Skin epidermis (tissue), 12 donors: ENCODE data around the gene BBS9.

ENCODE experiments used
- H3K27ac ChIP-seq, 21 experiments: fragments of 200-600 bp; sonication (generic) in 11 of 21; one replicate each; pipeline ENCODE4 v1.5.0; 2020; ENCODE audit warnings: mild to moderate bottlenecking in 3 of 21, inconsistent platforms in 2 of 21, moderate library complexity in 2 of 21
- H3K4me3 ChIP-seq, 7 experiments: fragments of 200-600 bp; sonication (generic) in 2 of 7; one replicate each; pipeline ENCODE4 v1.5.0; 2020; ENCODE audit warnings: inconsistent platforms in 2 of 7, mild to moderate bottlenecking in 2 of 7, moderate library complexity in 1 of 7

The BBS9 gene

DNA sequence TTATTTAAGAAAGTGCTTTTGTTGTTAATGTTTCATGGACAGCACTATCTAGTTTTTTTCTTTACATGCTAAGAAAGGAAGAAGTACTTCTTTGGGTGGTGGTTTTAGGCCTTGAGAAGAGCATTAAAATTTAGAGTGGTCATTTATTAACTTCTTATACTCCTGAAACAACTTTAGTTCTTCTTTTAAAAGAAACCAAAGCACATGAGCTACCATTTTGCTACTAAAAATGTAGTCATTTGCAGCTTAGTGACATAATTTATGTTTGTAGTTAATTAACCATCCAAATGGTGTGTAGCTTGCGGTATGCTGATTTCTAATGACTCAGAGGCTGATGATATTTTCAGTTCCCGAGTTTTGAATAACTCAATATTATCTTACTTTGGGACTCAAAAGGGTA is 207.5 kb downstream of the BBS9 start:
- Histone ChIP-seq H3K4me3 (no peak overlapping the region), H3K27ac (no peak overlapping the region)

DNA sequence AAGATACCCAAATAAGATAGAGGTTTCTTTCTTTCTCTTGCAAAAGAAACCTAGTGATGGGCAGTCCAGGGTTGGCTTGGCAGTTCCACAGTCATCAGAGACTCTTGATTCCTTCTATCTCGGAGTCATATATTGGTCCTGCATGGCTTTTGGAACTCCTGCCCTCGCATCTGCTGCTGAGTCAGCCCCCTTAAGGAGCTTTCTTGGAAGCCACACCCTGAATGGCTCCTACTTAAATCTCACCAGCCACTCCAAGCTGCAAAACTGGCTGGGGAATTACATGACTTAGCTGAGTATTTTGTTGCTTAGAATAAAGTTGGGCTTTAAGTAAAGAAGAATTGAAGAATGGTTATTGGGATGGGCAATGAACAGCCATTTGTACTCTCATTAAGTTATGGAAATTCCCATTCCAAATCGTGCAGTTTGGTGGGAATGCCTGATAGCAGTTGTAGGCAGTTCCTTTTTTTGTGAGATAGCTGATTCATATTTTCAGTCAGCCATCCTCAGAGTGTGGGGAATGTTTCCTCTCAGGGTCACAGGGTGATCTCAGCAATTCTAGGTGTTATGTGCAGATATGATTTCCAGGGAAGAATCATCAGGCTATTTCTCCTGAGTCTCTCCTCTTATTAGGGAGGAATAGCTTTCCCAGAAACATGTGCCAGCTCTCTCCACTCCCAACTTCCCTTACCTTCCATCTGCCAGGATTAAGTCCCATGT is 209.9 kb downstream of the BBS9 start:
- no peak overlapping the region for H3K4me3 ChIP-seq
- H3K27ac ChIP-seq: no peak overlapping the region

DNA sequence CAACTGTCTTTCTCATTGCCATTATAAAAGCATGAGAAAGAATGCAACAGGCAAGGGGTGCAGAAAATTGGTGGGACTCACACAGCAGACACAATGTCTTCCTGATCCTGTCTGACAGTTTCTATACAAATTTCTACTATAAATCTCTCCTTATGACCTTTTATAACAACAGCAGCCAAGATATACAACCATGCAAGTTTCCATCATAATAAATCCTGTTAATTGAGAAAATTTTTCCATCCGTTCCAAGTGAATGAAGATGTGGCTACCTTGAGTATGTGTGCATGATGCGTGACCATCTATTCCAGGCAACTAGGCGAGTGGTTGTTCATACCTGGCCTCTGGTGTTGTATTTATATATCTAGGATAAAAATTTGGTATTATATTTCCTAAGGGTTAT is 216.7 kb downstream of the BBS9 start:
- Histone ChIP-seq H3K27ac (no peak overlapping the region), H3K4me3 (no peak overlapping the region)

DNA sequence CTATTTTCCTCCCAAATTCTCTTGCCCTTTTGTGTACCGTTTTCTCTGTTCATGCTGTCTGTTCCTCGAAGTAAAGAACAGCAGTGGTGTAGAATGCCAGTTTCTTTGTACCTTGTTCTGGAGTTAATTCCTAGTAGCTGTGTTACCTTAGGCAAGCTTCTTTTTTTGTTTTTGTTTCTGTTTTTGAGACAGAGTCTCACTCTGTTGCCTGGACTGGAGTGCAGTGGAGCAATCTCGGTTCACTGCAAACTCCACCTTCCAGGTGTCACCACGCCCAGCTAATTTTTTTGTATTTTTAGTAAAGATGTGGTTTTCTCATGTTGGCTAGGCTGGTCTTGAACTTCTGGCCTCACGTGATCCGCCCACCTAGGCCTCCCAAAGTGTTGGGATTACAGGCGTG is 221.2 kb downstream of the BBS9 start:
- Histone ChIP-seq H3K4me3 (no peak overlapping the region), H3K27ac (no peak overlapping the region)

DNA sequence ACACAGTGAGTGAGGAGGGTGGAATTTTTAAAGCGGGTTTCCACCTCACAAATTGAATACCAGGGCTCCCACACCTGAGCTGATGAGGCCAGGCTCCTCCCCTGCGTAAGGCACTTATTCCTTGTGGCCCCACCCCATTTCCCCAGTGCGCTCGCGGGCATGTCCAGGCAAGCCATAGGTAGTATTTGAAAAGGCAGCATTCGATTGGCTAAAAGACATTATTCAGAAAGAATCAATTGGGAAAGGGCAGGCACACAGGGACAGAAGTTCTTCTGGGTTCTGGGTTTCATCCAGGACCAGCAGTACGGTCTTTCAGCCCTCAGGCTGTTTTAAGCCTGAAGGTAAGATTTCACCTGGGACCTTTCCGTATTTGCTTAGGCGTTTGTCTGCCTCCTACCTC is 222.3 kb downstream of the BBS9 start:
- Histone ChIP-seq H3K4me3 (no peak overlapping the region), H3K27ac (no peak overlapping the region)

DNA sequence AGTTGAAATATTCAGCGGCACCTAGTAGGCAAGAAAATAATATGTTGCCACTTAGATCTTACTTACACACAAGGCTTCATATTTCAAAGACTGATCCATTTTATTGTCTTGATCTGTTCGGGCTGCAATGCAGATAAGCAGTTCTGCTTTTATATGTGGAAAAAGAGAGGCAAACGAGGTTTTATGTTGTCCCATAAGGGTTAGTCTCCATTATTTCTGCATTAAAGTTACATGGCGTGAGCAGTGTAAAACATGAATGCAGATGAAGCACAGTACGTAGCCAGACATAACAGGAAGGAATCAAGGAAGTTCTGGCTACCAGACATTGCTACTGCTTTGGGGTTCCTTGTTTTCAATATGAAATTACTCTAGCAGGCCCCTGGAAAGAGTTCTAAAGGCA is 224.8 kb downstream of the BBS9 start:
- Histone ChIP-seq H3K27ac (no peak overlapping the region), H3K4me3 (no peak overlapping the region)

DNA sequence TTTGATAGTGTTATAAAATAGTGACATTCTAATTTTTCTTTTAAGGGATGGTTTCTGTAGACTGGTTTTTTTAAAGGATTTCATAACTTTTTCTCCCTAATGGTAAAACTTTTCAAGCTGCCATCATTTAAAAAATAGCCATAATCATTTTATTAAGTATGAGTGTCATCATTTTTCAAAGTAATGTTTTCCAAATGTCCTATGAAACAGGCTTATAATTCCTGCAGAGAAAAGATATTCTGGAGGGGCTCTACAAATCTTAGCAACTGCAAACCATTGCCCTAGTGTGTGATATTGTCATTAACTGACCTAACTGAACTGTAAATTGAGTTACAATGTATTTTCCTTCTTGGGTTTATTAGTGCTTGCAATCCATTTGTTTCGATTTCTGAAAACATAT is 226.0 kb downstream of the BBS9 start:
- H3K4me3 ChIP-seq: no peak overlapping the region
- no peak overlapping the region for H3K27ac ChIP-seq

DNA sequence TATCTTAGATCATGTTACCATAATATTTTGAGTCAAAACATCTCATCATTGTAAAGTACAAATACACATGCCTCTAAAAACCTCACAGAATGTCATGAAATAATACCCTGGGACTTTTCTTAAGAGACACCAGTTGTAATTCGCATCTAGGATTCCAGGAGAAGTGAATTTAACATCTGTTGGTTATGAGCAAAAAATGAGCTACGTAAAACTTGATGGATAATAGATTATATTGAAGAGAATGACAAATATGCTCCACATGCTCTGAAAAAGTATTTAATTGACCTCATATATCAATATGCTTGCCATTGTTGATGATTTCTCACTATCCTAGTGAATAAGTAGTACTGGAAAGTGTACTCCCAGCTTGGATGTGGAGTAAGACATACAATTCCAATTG is 227.0 kb downstream of the BBS9 start:
- no peak overlapping the region for H3K27ac ChIP-seq

DNA sequence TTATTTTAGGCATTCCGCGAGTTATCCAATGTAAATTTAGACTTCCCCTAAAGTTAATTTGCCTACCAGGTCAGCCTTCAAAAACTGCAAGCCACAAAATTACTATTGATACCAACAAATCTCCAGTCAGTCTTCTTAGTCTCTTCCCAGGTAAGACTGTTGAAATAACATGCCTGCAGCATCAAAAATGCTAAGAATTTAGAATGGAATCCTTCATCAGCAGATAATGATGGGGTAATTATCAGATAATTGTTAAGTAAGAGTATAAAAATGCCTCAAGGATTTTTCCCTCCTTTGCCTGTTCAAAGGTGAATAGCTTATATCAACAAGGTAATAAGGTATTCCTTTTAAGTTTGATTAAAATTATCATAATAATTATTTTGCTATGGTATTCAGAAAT is 228.5 kb downstream of the BBS9 start:
- no peak overlapping the region for H3K4me3 ChIP-seq
- no peak overlapping the region for H3K27ac ChIP-seq

More for the DNA sequence above, 227.0 kb downstream of the BBS9 start:
- H3K4me3 ChIP-seq: no peak overlapping the region

DNA sequence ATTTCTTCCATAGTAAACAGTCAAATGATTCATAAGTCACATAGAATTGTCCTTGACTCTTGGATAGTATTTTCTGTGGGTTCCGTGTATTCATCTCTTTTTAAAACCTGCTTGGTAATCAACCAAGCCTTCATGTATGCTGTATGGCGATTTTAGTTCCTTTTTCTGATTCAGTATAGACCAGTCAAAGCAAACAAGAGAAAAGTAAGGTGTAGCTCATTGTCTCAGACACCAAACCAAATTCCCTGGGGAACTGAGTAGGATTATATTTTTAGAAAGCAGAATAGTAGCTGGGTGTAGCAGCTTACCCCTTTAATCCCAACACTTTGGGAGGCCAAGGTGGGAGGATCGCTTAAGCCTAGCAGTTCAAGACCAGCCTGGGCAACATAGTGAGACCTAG is 240.5 kb downstream of the BBS9 start:
- H3K27ac ChIP-seq: no peak overlapping the region
- no peak overlapping the region for H3K4me3 ChIP-seq

DNA sequence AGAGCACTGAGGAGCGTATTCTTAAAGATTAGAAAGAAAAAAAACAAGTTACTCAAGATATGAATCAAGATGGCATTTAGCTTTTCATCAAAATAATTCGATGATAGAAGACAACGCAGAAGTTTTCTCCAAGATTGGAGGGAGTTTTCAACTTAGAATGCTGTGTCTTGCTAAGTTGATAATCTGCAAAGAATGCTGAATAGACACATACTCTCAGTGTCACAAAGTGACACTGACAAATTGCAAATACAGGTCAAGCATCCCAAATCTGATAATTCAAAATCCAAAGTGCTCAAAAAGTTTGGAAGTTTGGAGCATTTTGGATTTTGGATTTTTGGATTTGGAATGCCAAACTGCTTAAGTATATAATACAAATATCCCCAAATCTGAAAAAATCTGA is 243.8 kb downstream of the BBS9 start:
- Histone ChIP-seq H3K27ac (no peak overlapping the region), H3K4me3 (no peak overlapping the region)

DNA sequence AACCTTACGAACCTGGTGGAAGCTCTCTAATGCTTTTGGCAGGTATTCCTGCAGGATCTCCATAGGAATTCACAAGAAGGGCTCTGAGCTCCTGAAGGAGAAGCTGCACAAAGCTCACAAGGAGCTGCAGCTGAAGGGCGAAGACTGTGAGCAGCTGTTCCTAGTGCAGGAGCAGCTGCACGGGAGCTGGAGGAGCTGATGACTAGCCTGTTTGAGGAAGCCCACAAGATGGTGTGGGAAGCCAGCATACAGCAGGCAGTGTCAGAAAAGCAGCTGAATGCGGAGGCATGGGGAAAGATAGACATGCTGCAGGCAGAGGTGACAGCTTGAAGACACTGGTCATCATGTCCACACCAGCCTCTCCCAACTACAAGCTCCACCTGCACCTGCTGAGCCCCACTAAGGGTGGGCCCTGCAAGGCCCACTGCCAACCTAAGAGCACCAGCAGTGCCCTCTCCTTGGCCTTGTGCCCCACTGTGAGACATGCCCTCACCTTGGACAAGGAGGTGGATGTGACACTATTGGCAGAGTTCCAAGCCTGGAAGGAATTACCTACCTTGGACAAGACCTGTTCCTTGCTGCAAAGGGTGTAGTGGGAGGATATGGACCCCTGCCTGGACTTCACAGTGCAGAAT is 250.6 kb downstream of the BBS9 start:
- H3K27ac ChIP-seq: no peak overlapping the region
- no peak overlapping the region for H3K4me3 ChIP-seq

DNA sequence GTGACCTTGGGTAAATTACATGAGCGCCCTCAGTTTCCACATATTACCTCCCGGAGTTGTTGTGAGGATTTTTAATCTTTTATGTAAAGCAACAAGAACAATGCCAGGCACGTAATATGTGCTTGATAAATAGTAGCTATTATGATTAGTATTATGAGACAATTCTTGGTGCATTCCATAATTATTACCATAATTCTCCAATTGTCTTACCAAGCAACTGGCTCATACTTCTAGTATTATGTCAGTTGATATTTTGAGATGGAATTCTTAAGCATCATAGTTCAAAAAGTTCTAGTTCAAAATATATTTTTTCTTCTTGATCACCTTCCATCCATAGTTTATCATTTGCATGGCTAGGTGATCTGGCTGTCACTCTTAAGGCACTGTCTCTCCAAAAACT is 259.0 kb downstream of the BBS9 start:
- H3K27ac ChIP-seq: no peak overlapping the region
- H3K4me3 ChIP-seq: no peak overlapping the region

DNA sequence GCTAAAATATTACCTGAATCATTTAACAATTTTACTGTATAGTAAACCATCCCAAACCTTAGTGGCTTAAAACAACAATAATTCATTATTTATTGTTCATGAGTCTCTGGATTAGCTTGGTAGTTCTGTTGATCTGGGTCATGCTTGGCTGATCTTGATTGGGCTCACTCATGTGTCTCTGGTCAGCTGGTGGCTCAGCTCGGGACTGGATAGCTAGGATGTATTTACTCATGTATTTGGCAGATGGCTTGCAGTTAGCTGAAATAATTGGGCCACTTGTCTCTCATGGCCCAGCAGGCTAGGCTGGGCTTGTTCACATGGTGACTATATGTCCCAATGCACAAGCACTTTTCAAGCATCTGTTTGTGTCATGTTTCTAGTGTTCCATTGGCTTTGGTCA is 262.8 kb downstream of the BBS9 start:
- Histone ChIP-seq H3K27ac (no peak overlapping the region), H3K4me3 (no peak overlapping the region)

DNA sequence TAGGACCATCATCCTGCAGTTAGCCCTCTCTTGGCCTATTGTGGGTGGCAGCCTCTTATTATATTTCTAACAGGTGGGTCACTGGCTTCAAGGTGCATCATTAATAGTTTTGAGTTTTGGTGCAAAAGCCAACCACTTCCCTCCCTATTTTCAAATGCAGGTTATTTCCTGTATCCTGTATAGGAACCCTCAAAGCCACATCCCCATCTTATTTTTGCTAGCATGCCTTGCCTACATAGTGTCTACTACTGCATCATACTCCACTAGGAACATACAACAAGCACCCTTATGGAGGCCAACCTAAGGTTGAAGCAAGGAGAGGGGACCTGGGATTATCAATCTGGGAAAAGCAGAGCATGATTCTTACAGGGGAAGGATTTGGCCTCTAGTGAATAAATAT is 264.4 kb downstream of the BBS9 start:
- Histone ChIP-seq H3K27ac (no peak overlapping the region), H3K4me3 (no peak overlapping the region)

DNA sequence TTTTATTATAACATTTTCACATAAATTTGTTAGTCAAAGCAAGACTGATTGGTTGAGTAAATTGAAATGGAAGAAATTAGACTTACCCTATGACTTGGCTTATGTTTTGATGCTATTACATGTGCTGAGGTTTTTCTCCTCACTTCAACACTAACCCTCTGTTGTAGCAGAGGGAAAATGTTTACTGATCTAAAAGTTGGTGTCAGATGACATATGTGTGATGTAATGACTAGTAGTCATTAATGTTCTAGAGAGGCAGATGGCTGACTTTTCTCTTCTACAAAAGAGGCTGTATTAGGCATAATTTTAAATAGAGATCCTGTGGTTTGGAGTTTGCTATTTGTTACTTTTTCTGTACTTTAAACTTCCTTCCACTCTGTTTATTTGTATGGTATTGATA is 266.0 kb downstream of the BBS9 start:
- Histone ChIP-seq H3K4me3 (no peak overlapping the region), H3K27ac (no peak overlapping the region)

DNA sequence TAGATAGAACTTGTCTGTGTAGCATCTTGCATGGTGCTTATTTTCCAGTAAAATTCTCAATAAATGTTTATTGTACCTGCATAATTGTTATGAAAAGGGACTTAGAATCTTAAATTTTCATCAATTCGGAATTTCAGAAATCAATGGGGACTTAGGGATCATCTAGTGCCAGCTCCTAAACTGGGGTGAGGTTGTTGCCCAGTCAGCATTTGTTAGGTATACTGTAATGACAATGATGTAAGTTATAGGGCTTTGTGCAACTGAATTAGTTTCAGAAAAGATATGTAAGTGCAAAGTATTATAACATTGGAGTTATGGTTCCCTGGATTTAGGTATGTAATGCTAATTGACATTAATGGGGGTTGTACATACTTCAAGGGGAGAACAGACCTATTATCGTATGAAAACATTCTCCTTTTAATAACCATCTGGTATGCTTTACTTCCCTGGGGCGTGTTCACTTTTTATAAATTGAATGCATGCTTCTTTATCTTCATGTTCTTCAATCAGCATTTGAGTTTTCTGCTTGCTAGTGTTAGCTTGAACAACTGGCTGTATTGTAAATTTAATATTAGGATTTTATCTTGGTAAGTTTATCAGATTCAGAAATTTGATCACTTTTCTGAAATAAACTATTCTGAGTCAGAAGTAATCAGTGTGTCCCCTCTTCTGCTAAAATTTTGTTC is 270.3 kb downstream of the BBS9 start:
- H3K27ac ChIP-seq: no peak overlapping the region
- no peak overlapping the region for H3K4me3 ChIP-seq

DNA sequence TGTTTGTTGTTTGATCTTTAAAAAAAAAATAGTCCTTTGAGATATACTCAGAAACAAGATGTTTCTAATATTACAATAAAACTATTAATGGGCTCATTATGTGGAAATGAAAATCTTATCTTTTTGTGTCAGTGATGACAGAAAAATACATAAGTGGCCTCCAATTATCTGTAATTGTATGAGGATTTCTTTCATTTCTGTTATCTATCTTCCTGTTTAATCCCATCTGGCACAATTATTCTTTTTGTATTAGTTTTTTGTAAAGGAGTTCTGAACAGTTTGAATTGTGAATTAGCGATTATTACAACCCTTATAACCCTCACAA is 270.8 kb downstream of the BBS9 start:
- Histone ChIP-seq H3K27ac (no peak overlapping the region), H3K4me3 (no peak overlapping the region)

DNA sequence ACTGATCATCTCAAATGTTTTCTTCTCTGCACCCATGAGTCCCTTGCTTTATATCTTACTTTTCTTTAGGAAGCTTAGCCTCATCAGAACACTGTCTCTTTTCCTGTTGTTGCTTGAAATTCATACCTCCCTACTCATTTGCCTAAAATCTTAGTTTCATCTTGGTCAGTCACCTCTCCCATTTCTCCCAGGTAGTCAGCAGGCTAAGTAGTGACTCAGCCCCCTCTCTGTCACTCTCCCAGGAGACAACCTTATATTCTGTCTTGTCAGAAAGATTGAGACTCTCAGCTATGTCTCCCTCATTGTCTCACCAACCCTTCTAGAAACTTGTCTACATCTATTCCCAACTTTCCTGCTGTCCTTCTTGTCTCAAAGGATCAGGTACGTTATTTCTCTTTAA is 280.9 kb downstream of the BBS9 start:
- no peak overlapping the region for H3K4me3 ChIP-seq

DNA sequence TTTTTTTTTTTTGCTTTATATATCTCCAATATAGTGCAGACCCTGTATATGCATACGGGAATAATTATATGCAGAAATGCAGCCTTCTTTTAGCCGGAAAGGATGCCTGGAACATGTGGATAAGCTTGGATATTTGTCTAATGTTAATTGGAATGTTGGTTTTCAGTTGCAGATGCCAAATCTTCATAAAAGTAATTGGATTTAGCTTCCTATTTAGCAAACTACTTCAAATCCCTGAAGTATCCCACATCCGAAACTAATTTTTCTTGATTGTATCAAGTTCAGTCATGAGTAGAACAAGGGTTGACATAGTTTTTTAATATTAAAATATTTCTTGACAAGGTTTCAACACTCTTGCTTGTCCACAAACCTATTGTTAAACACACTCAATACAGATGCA is 281.7 kb downstream of the BBS9 start:
- no peak overlapping the region for H3K27ac ChIP-seq

More for the DNA sequence above, 280.9 kb downstream of the BBS9 start:
- H3K27ac ChIP-seq: no peak overlapping the region

DNA sequence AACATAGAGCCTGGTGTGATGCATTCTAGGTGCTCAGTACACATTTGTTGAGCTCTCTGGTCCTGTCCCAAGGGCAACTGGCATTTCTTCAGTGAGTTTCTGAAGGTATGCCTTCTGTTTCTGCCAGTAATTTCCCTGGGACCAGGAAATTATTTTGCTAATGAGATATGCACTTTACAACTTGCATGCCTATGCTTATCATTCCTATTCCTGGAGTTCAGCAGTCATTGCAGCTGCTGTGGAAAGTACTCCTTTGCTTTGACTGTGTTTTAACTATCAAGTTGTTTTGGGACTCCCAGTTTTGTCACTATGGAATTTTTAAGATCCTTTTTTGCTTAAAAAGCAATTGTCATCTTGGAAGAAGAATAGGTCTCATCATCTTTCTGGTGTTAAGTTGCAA is 283.0 kb downstream of the BBS9 start:
- Histone ChIP-seq H3K4me3 (no peak overlapping the region), H3K27ac (no peak overlapping the region)

More for the DNA sequence above, 281.7 kb downstream of the BBS9 start:
- no peak overlapping the region for H3K4me3 ChIP-seq
